HFF-Myc (cell line): Measurements from ENCODE around the gene GRAMD2B.

Experiments used
- DNase-seq: peaks from one replicate; pipeline ENCODE4 v3.0.0-alpha.2; 2011; ENCODE audit warnings: low read depth; ENCODE audit errors: extremely low read depth
- H3K4me3 ChIP-seq: replicated peaks from 2 replicates; pipeline ENCODE4 v1.5.1; 2011; ENCODE audit warnings: low read depth, mild to moderate bottlenecking, control low read depth, low read length
- TF ChIP-seq, protein P1 (sequence below): IDR thresholded peaks from 2 replicates; pipeline ENCODE4 v1.5.1; 2012; ENCODE audit warnings: mild to moderate bottlenecking, low read depth, low read length, control low read depth; ENCODE audit errors: missing control alignments

The GRAMD2B gene

DNA sequence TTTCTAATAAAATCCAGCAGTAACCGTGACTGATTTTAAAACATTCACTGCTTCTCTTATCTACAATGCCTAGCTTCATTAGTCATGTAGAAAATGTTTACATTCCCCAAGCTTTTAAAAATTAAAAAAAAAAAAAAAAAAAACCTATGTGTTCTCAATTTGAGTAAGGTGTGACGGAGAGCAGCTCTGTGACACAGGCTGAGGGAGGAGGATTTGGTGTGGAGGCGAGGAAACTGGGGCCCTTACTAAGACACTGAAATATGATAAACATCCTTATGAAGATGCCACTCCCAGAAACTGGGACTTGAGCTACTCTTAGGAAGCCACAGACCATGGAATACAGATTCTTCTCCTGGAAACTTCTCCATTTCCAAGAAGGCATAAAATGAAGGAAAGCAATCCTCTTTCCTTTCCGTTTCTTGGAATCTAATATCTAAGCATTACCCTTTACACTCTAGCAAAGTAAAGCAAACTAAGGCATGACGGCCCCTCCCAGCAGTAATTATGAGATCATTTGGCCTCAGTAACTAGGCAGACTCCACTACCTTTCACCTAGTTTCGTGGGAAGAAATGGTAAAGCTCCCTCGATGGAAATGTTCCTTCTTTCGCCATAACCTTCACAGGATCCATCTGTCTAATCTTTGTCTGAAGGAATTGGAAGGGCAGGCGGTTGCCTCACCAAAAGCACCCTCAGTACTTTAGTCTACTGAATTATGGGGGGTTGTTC lies 23.5 kb downstream of the GRAMD2B start:
- no peak for DNase-seq
- H3K4me3 ChIP-seq: no peak overlapping the region

GRCh38 chr5:126448720-126449119 lies 25.5 kb downstream of the GRAMD2B start:
- no peak overlapping the region for H3K4me3 ChIP-seq
- no peak for DNase-seq
- TF ChIP-seq, protein P1, sequence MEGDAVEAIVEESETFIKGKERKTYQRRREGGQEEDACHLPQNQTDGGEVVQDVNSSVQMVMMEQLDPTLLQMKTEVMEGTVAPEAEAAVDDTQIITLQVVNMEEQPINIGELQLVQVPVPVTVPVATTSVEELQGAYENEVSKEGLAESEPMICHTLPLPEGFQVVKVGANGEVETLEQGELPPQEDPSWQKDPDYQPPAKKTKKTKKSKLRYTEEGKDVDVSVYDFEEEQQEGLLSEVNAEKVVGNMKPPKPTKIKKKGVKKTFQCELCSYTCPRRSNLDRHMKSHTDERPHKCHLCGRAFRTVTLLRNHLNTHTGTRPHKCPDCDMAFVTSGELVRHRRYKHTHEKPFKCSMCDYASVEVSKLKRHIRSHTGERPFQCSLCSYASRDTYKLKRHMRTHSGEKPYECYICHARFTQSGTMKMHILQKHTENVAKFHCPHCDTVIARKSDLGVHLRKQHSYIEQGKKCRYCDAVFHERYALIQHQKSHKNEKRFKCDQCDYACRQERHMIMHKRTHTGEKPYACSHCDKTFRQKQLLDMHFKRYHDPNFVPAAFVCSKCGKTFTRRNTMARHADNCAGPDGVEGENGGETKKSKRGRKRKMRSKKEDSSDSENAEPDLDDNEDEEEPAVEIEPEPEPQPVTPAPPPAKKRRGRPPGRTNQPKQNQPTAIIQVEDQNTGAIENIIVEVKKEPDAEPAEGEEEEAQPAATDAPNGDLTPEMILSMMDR: no peak

More for the DNA sequence above, 23.5 kb downstream of the GRAMD2B start:
- TF ChIP-seq, protein P1: no peak

DNA sequence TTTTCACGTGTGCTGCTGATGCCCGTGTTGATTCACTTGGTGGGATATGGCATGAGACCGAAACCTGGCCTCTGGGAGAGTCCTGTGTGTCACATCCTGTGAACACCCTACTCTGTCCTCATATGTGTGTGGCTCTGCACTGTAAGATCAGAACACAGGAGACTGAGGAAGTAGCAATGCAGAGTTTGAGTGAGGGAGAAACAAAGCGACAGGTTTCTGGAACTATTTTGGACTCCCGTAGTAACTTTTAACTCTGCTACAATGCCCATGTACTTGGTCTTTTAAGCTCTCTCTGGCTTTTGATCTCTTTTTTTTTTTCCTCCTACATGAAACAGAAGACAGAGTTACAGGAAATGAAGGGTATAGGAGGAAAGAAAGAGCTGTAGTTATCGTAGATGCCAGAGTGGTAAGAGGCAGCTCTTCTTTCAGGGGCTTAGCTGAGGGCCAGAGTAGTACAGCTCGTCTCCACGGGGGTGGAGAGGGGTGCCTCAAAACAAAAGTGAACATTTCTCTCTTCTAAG lies 26.6 kb downstream of the GRAMD2B start:
- no peak overlapping the region for H3K4me3 ChIP-seq
- DNase-seq: no peak
- TF ChIP-seq, protein P1: no peak

- DNase-seq: no peak
- no peak overlapping the region for H3K4me3 ChIP-seq
- TF ChIP-seq, protein P1: no peak
Measured at GRCh38 chr5:126450346-126450745, 27.1 kb downstream of the GRAMD2B start.

DNA sequence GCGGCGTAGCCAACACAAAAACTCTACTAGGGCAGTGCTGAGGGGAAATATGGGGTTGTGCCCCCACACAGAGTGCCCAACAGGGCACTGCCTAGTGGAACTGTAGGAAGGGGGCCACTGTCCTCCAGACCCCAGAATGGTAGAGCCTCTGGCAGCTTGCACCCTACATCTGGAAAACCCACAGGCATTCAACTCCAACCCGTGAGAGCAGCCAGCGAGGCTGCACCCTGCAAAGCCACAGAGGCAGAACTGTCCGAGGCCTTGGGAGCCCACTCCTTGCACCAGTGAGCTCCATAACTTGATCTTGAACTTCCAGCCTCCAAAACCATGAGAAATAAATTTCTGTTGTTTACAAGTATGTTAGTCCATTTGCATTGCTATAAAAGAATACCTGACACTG lies 27.7 kb downstream of the GRAMD2B start:
- TF ChIP-seq, protein P1: no peak
- no peak overlapping the region for H3K4me3 ChIP-seq
- no peak for DNase-seq

GRCh38 chr5:126452477-126452876 lies 29.3 kb downstream of the GRAMD2B start:
- DNase-seq: no peak
- TF ChIP-seq, protein P1: no peak

More at GRCh38 chr5:126452477-126452876, 29.3 kb downstream of the GRAMD2B start:
- H3K4me3 ChIP-seq: no peak overlapping the region
